GM13977 (cell line): ENCODE measurements around the gene GTPBP4.
A peak's percentile ranks its signal among the peaks of the same experiment; 100 is the strongest.
"Not testable (repeated sequence)": the region's sequence is repeated elsewhere in the genome, so short reads cannot be mapped to it uniquely, and the experiment has no call there.

Experiments
- DNase-seq: peaks from one replicate; pipeline ENCODE4 v3.0.0; 2012; ENCODE audit warnings: low spot score
- in situ Hi-C: fragments of 300-500 bp; cut with MboI; formaldehyde crosslinking; loops from one replicate; pipeline ENCODE4 v1.12.0; 2022; ENCODE audit warnings: low sequenced_read_pairs, low pct_unique_long_range_greater_than_20kb, mixed read lengths, inconsistent platforms; ENCODE audit not compliant: unreplicated experiment
- TF ChIP-seq, protein P1 (sequence below): IDR thresholded peaks from 2 replicates; pipeline ENCODE4 v1.5.1; 2012; ENCODE audit warnings: mild to moderate bottlenecking, control low read depth; ENCODE audit not compliant: insufficient read depth; ENCODE audit errors: extremely low read depth, missing control alignments

GTPBP4 gene

GRCh38 chr10:1034758-1035157 is 46.5 kb downstream of the GTPBP4 start:
- no peak for DNase-seq
- in situ Hi-C loops: no loop called here
- TF ChIP-seq, protein P1, sequence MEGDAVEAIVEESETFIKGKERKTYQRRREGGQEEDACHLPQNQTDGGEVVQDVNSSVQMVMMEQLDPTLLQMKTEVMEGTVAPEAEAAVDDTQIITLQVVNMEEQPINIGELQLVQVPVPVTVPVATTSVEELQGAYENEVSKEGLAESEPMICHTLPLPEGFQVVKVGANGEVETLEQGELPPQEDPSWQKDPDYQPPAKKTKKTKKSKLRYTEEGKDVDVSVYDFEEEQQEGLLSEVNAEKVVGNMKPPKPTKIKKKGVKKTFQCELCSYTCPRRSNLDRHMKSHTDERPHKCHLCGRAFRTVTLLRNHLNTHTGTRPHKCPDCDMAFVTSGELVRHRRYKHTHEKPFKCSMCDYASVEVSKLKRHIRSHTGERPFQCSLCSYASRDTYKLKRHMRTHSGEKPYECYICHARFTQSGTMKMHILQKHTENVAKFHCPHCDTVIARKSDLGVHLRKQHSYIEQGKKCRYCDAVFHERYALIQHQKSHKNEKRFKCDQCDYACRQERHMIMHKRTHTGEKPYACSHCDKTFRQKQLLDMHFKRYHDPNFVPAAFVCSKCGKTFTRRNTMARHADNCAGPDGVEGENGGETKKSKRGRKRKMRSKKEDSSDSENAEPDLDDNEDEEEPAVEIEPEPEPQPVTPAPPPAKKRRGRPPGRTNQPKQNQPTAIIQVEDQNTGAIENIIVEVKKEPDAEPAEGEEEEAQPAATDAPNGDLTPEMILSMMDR: no peak

DNA sequence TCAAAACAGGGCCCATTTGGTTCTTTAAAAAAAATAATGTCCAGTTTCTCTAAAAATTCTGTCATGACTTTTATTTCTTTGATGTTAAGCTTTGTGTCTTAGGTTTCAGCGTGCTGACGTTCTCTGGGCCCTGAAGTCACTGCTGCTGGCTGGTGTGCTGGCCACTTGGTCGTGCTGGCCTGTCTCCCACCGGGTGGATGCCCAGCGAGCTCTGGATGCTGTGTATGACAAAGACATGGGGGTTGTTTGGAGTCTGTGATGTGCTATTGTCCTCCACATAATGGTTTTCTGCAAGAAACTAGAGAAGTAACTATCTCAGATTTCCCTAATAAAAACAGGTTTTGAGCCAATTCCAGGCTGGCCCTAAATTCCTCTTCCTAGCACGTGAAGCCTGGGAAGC is 47.0 kb downstream of the GTPBP4 start:
- in situ Hi-C loops: no loop called here
- no peak for DNase-seq
- TF ChIP-seq, protein P1: no peak

- in situ Hi-C loops: no loop called here
- peak; percentile 67 for DNase-seq
- TF ChIP-seq, protein P1: no peak
Observed at GRCh38 chr10:1036341-1036791, 48.1 kb downstream of the GTPBP4 start.

GRCh38 chr10:1037098-1037497 is 48.9 kb downstream of the GTPBP4 start:
- TF ChIP-seq, protein P1: no peak
- no peak for DNase-seq
- in situ Hi-C loops: no loop called here

DNA sequence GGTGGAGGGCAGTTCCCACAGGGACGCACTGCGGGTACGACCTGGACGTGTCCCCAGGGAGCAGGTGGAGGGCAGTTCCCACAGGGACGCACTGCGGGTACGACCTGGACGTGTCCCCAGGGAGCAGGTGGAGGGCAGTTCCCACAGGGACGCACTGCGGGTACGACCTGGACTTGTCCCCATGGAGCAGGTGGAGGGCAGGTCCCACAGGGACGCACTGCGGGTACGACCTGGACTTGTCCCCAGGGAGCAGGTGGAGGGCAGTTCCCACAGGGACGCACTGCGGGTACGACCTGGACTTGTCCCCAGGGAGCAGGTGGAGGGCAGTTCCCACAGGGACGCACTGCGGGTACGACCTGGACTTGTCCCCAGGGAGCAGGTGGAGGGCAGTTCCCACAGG is 50.5 kb downstream of the GTPBP4 start:
- DNase-seq, in situ Hi-C loops: not testable (repeated sequence)

DNA sequence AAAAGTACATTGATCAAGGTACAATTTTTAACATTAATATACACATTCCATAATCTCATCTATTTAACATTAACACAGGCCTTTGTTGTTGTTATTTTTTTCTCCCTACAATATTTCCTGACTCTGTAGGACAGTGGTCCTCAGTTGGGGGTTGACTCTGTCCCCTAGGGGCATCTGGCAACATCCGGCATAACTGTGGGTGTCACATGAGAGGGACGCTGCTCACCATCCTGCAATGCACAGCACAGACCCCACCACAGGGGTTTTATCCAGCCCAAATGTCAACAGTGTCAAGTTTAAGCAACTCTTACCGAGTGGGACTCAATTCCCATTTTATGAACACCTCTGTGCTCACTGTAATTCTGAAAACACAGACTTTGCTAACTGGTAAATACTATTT is 51.9 kb downstream of the GTPBP4 start:
- DNase-seq: no peak
- in situ Hi-C loops: no loop called here
- TF ChIP-seq, protein P1: no peak

- in situ Hi-C loops: no loop called here
- DNase-seq: no peak
- TF ChIP-seq, protein P1: no peak
Observed at GRCh38 chr10:1041514-1041913, 53.3 kb downstream of the GTPBP4 start.
